Vein endothelial cell (primary cell): ENCODE measurements around the gene MORC4. TPM values are rescaled to one million over a fixed set of nuclear protein-coding genes. Genes with fewer than 3 reads are reported as not detected.

Source experiments
- total RNA-seq: library from RNA; depleted of rRNA; stranded (reverse); fragments of >200 nt; gene quantifications from 2 replicates; pipeline ENCODE4 v1.2.3, GENCODE V29; 2012

The MORC4 gene
- total RNA-seq: 10.1 and 12.6 TPM in 2 replicates

DNA sequence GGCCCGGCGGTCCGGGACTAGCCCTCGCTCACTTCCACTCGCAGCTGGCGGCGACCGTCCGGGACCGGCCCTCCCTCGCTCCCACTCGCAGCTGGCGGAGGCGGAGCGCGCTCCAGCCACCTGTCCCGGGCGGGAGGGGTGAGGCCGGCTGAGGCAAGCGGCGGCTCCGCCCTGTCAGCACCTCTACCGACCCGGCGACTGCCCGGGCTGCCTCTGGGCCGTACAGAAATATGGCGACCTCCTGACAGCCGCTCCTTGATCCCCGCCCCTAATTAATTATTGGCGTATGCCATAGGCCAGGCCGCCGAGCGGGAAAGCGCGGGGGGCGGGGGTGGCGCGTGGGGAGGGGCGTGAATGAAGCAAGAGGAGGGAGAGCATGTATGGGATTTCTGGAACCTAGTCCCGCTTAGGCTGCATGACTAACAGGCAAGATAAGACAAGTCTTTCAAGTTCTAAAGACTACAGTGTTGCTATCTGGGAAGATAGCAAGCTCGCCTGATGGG, at the start of gene MORC4:
Gene MORC4, minus strand, starts transcription at position 200 of the 503 bp plus-strand sequence. CDS start 243 bp downstream, outside the sequence.

DNA sequence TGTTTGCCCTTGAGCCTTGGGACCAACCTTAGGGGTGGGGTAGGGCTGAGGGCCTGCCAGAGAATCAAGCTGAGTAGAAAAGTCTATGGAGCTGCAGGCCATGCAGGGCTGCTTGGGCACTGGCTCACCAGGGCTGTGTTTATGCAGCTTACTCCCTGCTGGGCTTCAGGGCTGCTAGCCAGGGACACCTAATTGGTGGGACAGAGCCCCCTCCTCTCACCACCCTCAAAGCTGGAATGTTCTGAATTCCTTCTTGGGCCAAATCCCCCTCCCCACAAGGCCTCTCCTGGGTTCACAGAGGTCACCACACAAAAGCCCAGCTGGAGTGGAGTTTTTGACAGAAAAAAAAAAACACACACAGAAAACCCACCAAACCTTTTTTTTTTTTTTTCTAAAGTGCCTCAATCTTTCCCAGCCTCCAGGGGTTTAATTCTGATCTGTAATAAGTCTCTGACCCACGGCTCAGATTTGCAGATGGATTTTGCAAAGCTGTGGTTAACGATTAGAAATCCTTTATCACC, 80.0 kb downstream of the MORC4 start, which contains the start of gene CLDN2:
Gene CLDN2, plus strand, starts transcription at position 471 of the 521 bp plus-strand sequence. CDS start 7,827 bp downstream, outside the sequence.

GRCh38 chrX:106903291-106903824, 96.7 kb downstream of the MORC4 start, which contains the start of gene RIPPLY1:
RIPPLY1 (minus strand) TSS chrX:106903341; CDS start chrX:106903287, 54 bp downstream.

Other genes with a start within 250 kb of the MORC4 start
- 4.2 and 4.8 TPM in 2 replicates for gene TBC1D8B, start 197.5 kb downstream of the MORC4 start, total RNA-seq
- not detected in 2 replicates for gene RIPPLY1, start 96.9 kb downstream of the MORC4 start, total RNA-seq
- gene CLDN2, start 79.8 kb downstream of the MORC4 start, total RNA-seq: not detected in 2 replicates
- gene RBM41, start 118.6 kb upstream of the MORC4 start, total RNA-seq: 11.1 and 13.1 TPM in 2 replicates
- not detected in 2 replicates for gene NUP62CL, start 206.2 kb upstream of the MORC4 start, total RNA-seq
- gene DNAAF6, start 206.4 kb upstream of the MORC4 start, total RNA-seq: not detected in 2 replicates